Activated naive CD4-positive, alpha-beta T cell treated with Interleukin-2 at 50 U/mL for 16 hours (primary cell): Measurements from ENCODE around the gene FGR.
A peak's percentile ranks its signal among the peaks of the same experiment; 100 is the strongest.
"Not testable (repeated sequence)": the region's sequence is repeated elsewhere in the genome, so short reads cannot be mapped to it uniquely, and the experiment has no call there.

Source experiments
- DNase-seq: peaks from one replicate; pipeline ENCODE4 v3.0.0-alpha.2; 2020

Gene FGR

GRCh38 chr1:27659497-27660299 lies 24.7 kb upstream of the FGR start:
- DNase-seq = peak; percentile 89

DNA sequence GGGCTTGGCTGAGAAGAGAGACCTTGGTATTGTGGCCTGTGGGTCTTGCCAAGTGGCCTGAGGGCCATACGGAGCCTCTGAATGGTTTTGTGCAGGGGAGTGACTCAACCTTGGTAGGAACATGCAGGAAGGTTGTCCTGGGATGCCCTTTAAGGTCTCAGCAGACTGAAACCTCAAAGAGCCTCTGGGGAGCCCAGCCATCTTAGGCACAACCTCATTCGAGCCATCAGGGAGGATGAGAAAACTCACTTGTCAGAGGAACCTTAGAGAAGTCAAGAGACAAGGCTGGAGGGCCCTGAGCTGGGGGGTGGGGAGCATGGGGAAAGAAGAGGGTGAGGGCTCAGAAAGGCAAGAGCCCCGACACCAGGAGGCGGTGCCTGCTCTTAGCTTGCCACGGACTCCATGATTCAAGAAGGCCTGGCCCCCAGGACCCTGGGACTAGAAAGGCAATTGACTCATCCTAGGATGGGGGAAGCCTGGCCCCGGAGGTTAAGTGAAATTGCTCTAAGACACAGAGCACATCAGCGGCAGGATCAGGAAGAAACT lies 24.0 kb upstream of the FGR start:
- DNase-seq = no peak

- DNase-seq = no peak
These were observed 21.3 kb upstream of the FGR start for GRCh38 chr1:27656157-27656893.

DNA sequence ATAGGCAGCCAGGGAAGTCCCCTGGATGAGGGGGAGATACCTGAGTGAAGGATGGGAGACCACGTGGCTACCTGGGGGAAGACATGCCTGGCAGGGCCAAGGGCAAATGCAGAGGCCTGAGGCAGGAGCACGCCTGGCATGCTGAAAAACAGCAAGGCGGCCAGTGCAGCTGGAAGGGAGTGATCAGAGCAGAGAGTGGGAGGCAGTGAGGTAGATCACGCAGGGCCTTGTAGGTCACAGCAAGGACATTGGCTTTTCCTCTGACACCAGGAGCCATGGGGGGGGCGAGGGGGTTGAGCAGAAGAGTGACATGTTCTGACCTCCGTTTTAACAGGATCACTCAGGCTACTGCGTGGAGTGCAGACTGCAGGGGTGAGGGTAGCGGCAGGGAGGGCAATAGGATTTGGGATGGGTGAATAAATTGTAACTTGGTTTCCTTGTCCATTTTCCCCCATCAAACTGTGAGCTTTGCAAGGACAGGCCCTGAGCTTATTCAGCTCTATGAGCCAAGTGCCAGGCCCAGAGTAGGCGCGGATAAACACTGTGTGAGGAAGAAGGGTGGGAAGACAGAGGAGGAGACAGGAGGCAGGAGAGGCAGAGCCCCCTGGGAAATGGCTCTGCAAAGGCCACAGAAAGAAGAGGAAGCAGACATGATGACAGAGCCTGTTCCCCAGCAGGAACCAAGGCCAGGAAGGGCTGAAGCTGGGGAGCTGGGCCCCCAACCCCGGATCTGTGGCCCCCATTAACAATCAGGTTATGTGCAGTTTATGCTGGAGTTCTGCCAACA lies 20.4 kb upstream of the FGR start:
- no peak for DNase-seq

DNA sequence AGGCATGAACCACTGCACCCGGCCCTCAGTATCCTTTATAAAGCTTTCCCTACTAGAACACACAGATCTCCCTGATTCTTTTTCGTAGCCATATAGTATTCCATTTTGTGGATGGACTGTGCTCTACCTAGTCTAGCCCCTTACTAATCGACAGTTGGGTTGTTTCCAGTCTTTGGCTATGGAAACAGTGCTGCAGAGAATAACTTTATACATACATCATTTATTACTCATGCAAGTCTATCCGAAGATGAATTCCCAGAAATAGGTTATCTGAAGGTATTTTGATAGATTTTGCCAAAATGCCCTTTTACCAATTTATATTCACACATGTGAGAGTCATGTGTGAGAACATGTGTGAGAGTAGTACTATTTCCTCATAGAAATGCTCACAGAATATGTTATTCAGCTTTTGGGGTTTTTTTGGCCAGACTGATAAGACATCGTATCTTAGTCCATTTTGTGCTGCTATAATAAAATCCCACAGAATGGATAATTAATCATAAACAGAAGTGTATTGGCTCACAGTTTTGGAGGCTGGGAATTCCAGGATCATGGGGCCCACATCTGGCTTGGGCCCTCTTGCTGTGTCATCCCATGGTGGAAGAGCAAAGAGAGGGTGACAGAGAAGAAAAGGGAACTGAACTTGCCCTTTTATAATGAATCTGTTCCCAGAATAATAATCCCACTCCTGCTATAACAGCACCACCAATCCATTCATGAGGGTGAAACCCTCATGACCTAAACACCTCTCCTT lies 17.3 kb upstream of the FGR start:
- DNase-seq = no peak

GRCh38 chr1:27650539-27651175 lies 15.7 kb upstream of the FGR start:
- DNase-seq = no peak

GRCh38 chr1:27650171-27650538 lies 15.2 kb upstream of the FGR start:
- DNase-seq = no peak

- no peak for DNase-seq
These were observed 14.3 kb upstream of the FGR start for GRCh38 chr1:27649306-27649635.

- no peak for DNase-seq
These were observed 13.8 kb upstream of the FGR start for GRCh38 chr1:27648602-27649305.

GRCh38 chr1:27647328-27647727 lies 12.3 kb upstream of the FGR start:
- no peak for DNase-seq

- no peak for DNase-seq
These were observed 11.7 kb upstream of the FGR start for GRCh38 chr1:27646676-27647075.

DNA sequence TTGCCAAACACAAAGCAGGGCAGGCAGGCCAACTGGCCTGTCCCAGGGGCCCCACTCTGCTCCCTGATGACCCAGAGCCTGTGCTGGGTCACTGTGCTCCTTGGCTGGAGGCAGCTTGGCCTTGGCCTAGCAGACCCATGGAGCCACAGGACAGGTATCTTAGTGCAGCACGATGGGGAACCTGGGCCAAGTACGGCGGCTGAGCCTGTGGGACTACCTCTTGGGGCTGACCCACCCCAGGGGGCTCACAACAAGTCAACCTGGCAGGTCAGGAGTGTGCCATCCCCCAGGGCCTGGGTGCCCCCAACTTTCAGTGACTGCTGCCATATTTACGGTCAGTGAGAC lies 10.1 kb upstream of the FGR start:
- no peak for DNase-seq

DNA sequence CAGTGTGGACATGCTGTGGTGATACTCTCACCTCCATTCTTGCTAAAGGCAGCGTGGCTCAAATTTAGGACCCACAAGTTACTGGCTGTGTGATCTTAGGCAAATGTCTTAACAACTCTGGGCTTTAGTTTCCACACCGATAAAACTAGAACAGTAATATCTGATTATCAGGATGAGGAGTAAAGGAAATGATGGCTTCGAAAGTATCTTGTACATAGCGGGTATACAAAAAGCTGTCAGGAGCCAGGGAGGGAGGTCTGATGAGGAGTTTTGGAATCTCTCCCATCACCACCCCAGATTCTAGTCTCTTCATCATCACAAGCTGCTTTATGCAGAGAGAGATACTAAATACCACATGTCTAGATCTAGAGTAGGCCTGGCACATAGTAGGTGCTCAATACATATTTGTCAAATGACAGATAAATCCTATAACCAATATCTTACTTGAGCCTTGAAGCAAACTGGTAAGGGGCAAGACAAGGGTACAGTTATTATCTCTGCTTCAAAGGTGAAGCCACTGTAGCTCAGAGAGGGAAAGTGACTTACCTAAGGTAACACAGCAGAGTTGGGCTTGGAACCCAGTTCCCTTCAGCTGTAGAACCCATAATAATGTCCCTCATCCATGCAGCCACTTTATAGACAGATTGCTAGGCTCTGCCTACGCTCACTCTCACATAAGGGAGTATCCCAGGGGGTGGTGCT lies 9.5 kb upstream of the FGR start:
- DNase-seq = no peak

DNA sequence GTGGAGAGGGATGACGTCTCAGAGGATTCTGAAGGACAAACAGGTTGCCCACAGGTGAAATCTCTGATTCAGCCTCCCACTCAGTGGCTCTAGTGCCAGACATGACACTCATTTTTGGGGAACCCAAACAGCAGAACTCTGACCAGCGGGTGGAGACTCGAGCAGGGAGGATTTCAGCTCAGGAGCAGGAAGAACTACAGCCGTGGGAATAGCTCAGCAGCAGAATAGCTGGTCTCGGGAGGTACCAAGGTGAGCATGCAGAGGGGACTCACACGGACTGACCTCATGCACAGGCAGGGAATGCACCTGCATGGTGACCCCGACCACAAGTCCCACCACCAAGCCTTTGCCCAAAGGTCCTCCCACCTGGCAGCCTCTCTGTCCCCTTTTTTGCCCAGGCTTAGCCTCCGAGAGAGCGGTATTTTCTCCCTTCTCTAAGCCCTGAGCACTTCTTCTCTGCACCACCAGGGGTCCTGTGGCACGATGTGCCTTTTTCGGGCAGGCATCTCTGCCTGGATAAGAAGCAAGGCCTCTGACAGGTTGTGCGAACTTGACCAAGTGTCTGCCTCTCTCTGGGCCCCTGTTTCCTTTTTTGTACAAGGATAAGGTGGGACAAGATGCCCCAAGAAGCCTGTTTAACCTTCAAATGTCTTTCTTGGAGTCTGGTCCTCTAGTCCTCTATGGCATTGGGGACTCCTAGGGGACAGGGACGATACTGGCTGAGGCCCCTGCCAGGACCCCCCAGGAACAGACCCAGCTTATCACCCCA lies 8.8 kb upstream of the FGR start:
- peak; percentile 72 for DNase-seq

DNA sequence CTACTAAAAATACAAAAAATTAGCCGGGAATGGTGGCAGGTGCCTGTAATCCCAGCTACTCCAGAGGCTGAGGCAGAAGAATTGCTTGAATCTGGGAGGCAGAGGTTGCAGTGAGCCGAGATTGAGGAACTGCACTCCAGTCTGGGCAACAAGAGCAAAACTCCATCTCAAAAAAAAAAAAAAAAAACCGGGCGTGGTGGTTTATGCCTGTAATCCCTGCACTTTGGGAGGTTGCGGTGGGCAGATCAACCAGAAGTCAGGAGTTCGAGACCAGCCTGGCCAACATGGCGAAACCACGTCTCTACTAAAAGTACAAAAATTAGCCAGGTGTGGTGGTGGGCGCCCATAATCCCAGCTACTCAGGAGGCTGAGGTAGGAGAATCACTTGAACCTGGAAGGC lies 5.5 kb upstream of the FGR start:
- DNase-seq = not testable (repeated sequence)

DNA sequence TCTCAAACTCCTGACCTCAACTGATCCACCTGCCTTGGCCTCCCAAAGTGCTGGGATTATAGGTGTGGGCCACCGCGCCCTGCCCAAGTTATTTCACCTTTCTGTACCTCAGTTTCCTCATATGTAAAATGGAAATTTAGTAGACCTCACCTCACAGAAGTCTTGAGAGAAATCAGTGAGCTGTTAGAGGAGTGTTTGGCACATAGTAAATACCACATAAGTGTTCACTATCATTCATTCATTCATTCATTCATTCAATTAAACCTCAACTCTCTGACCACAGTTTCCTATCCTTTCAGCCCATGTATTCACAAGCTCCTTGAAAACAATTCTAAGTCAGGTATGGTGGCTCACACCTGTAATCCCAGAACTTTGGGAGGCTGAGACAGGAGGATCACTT lies 3.8 kb upstream of the FGR start:
- no peak for DNase-seq

DNA sequence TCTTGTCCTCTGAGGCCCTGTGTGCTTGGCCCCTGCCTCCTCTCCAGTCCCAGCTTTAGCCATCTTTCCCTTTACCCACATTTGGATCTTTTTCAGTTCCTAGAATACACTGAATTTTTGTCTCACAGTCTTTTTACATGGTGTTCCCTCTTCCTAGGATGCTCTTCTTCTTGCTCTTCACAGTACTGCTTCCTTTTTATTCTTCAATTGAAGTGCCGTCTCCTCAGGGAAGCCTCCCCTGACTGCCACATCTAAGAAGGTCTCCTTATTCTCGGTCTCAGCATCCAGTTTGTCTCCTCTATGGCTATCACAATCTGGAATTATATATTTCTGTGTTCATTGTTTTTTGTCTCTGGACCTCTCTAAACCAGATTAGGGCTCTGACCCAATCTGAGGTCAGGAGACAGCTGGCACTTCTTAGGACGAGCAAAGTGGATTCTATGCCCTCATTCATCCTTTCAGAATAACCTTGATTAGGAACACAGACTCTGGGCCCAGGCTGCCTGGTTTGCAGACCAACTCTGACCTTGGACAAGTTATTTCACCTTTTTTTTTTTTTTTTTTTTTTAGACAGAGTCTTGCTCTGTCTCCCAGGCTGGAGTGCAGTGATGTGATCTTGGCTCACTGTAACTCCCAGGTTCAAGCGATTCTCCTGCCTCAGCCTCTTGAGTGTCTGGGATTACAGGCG lies 3.2 kb upstream of the FGR start:
- no peak for DNase-seq

DNA sequence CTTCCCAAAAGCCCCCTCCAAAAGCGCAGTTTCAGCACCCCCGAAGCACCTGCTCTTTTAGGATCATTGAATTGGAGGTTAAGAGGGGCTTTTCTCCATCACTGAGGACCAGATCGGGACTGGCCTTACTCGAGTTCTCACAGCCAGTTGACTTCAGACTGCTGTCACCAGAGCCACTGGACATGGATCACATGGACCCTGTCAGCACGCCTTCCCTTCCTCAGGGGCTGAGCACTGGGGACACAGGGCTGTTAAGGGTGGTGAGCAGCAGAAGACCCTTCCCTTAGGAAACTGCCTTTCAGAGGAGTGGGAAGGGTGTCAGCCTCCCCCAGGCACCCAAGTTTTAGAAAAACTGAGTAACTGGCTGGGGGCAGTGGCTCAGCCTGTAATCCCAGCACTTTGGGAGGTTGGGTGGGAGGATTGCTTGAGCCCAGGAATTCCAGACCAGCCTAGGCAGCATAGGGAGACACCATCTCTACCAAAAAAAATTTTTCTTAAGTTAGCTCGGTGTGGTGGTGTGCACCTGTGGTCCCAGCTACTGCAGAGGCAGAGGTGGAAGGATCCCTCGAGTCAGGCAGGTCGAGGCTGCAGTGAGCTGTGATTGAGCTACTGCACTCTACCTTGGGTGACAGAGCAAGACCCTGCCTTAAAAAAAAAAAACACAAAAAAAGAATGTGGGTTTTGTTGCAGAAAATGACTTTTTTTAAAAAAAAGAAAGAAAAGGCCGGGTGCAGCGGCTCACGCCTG lies 584 bp upstream of the FGR start:
- no peak for DNase-seq
